Uterus (tissue), 2 donors: ENCODE data around the gene LENG8.

Source experiments
- CTCF ChIP-seq, 4 experiments: fragments of 200-600 bp in 2 of 4; fragments of 450-650 bp in 2 of 4; sonication (generic) in 2 of 4; IDR thresholded peaks; one replicate each; pipeline ENCODE4 v1.5.1; 2016 to 2019; ENCODE audit warnings: antibody characterized with exemption in 4 of 4, mild to moderate bottlenecking in 2 of 4, moderate library complexity in 1 of 4
- POLR2A ChIP-seq, 2 donors: fragments of 450-650 bp; IDR thresholded peaks; one replicate each; pipeline ENCODE4 v1.6.1; 2016; ENCODE audit warnings: antibody characterized with exemption in 2 of 2, mild to moderate bottlenecking in 1 of 2, moderate library complexity in 1 of 2

GRCh38 chr19:54424201-54424600, 24.8 kb upstream of the LENG8 start:
- no peak for TF ChIP-seq CTCF (IDR thresholded peaks at IDR 0.05)
- TF ChIP-seq POLR2A (IDR thresholded peaks at IDR 0.05): no peak
